Neural progenitor cell (in vitro differentiated cells): ENCODE data around the gene ANO1.

Source experiments
- CTCF ChIP-seq: fragments of 200-600 bp; sonication (generic); IDR thresholded peaks from 2 replicates; pipeline ENCODE4 v1.5.1; 2017; ENCODE audit warnings: antibody characterized with exemption, mild to moderate bottlenecking
- EZH2 ChIP-seq: fragments of 200-600 bp; sonication (generic); IDR thresholded peaks from 2 replicates; pipeline ENCODE4 v1.6.1; 2017; ENCODE audit warnings: antibody characterized with exemption, mild to moderate bottlenecking, moderate library complexity

- TF ChIP-seq CTCF (no peak), EZH2 (no peak)
These were observed 34.6 kb upstream of the ANO1 start for GRCh38 chr11:70043482-70043881.
